ENCODE results near the gene HIPK2. TPM values are rescaled to one million over a fixed set of nuclear protein-coding genes. Genes with fewer than 3 reads are reported as not detected.

The HIPK2 gene
- total RNA-seq, 1 experiment from 2014 or later, result 33.4 TPM

DNA sequence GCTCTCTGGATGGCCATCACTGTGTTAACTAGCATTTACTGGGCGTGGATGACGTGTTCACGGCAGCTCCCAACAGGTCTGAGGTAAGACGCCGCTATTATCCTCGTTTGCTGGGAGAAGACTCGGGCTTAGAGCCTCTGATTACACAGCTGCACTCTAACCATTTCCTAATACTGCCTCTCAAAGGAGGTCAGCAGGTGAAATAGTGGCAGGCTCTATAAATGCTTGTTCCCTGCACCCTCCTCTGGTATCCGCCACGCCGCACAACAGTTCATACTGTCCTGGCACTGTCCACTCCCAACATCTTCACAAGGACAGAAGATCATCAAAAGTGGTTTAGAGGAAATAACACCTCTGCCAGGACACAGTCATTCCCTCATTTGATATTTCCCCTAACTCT lies 28.3 kb downstream of the HIPK2 start:
- Mint-ChIP-seq H3K4me3 (ENCODE audit: low read depth, unreplicated experiment) (no peak overlapping the region), H3K4me1 (ENCODE audit: low read depth, unreplicated experiment) (no peaks in the 10 kb centered on the region), H3K27me3 (ENCODE audit: unreplicated experiment) (no peaks in the 10 kb centered on the region), H3K9me3 (ENCODE audit: low read depth, unreplicated experiment) (no peaks in the 10 kb centered on the region), H3K27ac (ENCODE audit: unreplicated experiment) (no peak overlapping the region), H3K36me3 (ENCODE audit: insufficient read depth, unreplicated experiment) (no peaks in the 10 kb centered on the region)
- TF ChIP-seq, protein P1, sequence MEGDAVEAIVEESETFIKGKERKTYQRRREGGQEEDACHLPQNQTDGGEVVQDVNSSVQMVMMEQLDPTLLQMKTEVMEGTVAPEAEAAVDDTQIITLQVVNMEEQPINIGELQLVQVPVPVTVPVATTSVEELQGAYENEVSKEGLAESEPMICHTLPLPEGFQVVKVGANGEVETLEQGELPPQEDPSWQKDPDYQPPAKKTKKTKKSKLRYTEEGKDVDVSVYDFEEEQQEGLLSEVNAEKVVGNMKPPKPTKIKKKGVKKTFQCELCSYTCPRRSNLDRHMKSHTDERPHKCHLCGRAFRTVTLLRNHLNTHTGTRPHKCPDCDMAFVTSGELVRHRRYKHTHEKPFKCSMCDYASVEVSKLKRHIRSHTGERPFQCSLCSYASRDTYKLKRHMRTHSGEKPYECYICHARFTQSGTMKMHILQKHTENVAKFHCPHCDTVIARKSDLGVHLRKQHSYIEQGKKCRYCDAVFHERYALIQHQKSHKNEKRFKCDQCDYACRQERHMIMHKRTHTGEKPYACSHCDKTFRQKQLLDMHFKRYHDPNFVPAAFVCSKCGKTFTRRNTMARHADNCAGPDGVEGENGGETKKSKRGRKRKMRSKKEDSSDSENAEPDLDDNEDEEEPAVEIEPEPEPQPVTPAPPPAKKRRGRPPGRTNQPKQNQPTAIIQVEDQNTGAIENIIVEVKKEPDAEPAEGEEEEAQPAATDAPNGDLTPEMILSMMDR (IDR thresholded peaks at IDR 0.05; ENCODE audit: unreplicated experiment), result no peak
- no peak for DNase-seq
- CTCF ChIA-PET, result no interaction called here
- BruUV-seq (replicated peaks), result no TSS peak
- intact Hi-C loops (cut with micrococcal nuclease; ENCODE audit: unreplicated experiment), result no loop called here

- intact Hi-C loops (cut with micrococcal nuclease; ENCODE audit: unreplicated experiment), result no loop called here
Observed at GRCh38 chr7:139748941-139749340, 28.9 kb downstream of the HIPK2 start.

GRCh38 chr7:139748373-139748765 lies 29.4 kb downstream of the HIPK2 start:
- no TSS peak for BruUV-seq (replicated peaks)
- TF ChIP-seq, protein P1 (IDR thresholded peaks at IDR 0.05; ENCODE audit: unreplicated experiment), result no peak
- DNase-seq, result no peak
- Mint-ChIP-seq H3K9me3 (ENCODE audit: low read depth, unreplicated experiment) (no peaks in the 10 kb centered on the region), H3K4me3 (ENCODE audit: low read depth, unreplicated experiment) (no peak overlapping the region), H3K27me3 (ENCODE audit: unreplicated experiment) (no peaks in the 10 kb centered on the region), H3K27ac (ENCODE audit: unreplicated experiment) (no peak overlapping the region), H3K36me3 (ENCODE audit: insufficient read depth, unreplicated experiment) (no peaks in the 10 kb centered on the region), H3K4me1 (ENCODE audit: low read depth, unreplicated experiment) (peaks cover 8% of the 10 kb centered on the region)
- CTCF ChIA-PET, result no interaction called here
- intact Hi-C loops (cut with micrococcal nuclease; ENCODE audit: unreplicated experiment), result no loop called here

More at GRCh38 chr7:139748941-139749340, 28.9 kb downstream of the HIPK2 start:
- TF ChIP-seq, protein P1 (IDR thresholded peaks at IDR 0.05; ENCODE audit: unreplicated experiment), result no peak
- H3K4me3 Mint-ChIP-seq (ENCODE audit: low read depth, unreplicated experiment), result no peak overlapping the region
- H3K4me1 Mint-ChIP-seq (ENCODE audit: low read depth, unreplicated experiment), result peaks cover 3% of the 10 kb centered on the region
- H3K27ac Mint-ChIP-seq (ENCODE audit: unreplicated experiment), result no peak overlapping the region
- H3K27me3 Mint-ChIP-seq (ENCODE audit: unreplicated experiment), result no peaks in the 10 kb centered on the region
- CTCF ChIA-PET, result no interaction called here
- no peaks in the 10 kb centered on the region for H3K36me3 Mint-ChIP-seq (ENCODE audit: insufficient read depth, unreplicated experiment)
- DNase-seq, result no peak
- no TSS peak for BruUV-seq (replicated peaks)
- H3K9me3 Mint-ChIP-seq (ENCODE audit: low read depth, unreplicated experiment), result no peaks in the 10 kb centered on the region

GRCh38 chr7:139747662-139748372 lies 30.0 kb downstream of the HIPK2 start:
- CTCF ChIA-PET, result no interaction called here
- Mint-ChIP-seq H3K27me3 (ENCODE audit: unreplicated experiment) (no peaks in the 10 kb centered on the region), H3K4me1 (ENCODE audit: low read depth, unreplicated experiment) (peaks cover 14% of the 10 kb centered on the region), H3K36me3 (ENCODE audit: insufficient read depth, unreplicated experiment) (no peaks in the 10 kb centered on the region), H3K4me3 (ENCODE audit: low read depth, unreplicated experiment) (no peak overlapping the region), H3K9me3 (ENCODE audit: low read depth, unreplicated experiment) (no peaks in the 10 kb centered on the region), H3K27ac (ENCODE audit: unreplicated experiment) (no peak overlapping the region)
- TF ChIP-seq, protein P1 (IDR thresholded peaks at IDR 0.05; ENCODE audit: unreplicated experiment), result no peak
- BruUV-seq (replicated peaks), result no TSS peak
- intact Hi-C loops (cut with micrococcal nuclease; ENCODE audit: unreplicated experiment), result no loop called here
- no peak for DNase-seq

Measured in Calu3 (cell line).